Thoracic aorta (tissue), 2 donors: ENCODE measurements around the gene PKNOX2. TPM values are rescaled to one million over a fixed set of nuclear protein-coding genes. Genes with fewer than 3 reads are reported as not detected.

ENCODE experiments used
- ATAC-seq: fragments of 150-250 bp; one replicate; pipeline ENCODE4 v1.8.0; 2017; ENCODE audit warnings: low read depth; ENCODE audit not compliant: insufficient number of reproducible peaks, low FRiP score
- DNase-seq: peaks from one replicate; pipeline ENCODE4 v3.0.0-alpha.2; 2020; ENCODE audit warnings: low spot score
- H3K27ac ChIP-seq, 2 donors: fragments of 200-600 bp; sonication (generic); 1 replicate in 1 of 2; 2 replicates in 1 of 2; pipeline ENCODE4 v1.5.1; 2016; ENCODE audit warnings: mild to moderate bottlenecking in 2 of 2, moderate library complexity in 2 of 2
- H3K27me3 ChIP-seq: fragments of 200-600 bp; sonication (generic); replicated peaks from 2 replicates; pipeline ENCODE4 v1.6.0; 2016; ENCODE audit warnings: mild to moderate bottlenecking; ENCODE audit not compliant: insufficient read depth
- H3K36me3 ChIP-seq: fragments of 200-600 bp; sonication (generic); one replicate; pipeline ENCODE4 v1.5.1; 2016
- H3K4me1 ChIP-seq, 2 donors: fragments of 200-600 bp; sonication (generic); 1 replicate in 1 of 2; 2 replicates in 1 of 2; pipeline versions ENCODE4 v1.5.1 to v1.6.0; 2016; ENCODE audit warnings: low read depth in 2 of 2, mild to moderate bottlenecking in 1 of 2; ENCODE audit not compliant: control insufficient read depth in 1 of 2
- H3K4me3 ChIP-seq: fragments of 200-600 bp; sonication (generic); 2 replicates; pipeline ENCODE4 v1.5.1; 2016; ENCODE audit warnings: mild to moderate bottlenecking
- H3K9me3 ChIP-seq: fragments of 200-600 bp; sonication (generic); 2 replicates; pipeline ENCODE4 v1.5.1; 2016
- CTCF ChIP-seq: fragments of 200-600 bp; sonication (generic); IDR thresholded peaks from one replicate; pipeline ENCODE4 v1.5.1; 2019; ENCODE audit warnings: antibody characterized with exemption
- total RNA-seq, 2 donors: library from RNA; depleted of rRNA; stranded (reverse); fragments of >200 nt; gene quantifications; one replicate each; pipeline versions ENCODE4 v1.1.0 to v1.2.3, GENCODE V29; 2016

PKNOX2 gene
- total RNA-seq, 2 donors from 2014 or later, result 1.4 to 9.2 TPM

- Histone ChIP-seq H3K9me3 (no peaks in the 10 kb centered on the region), H3K4me3 (no peak overlapping the region), H3K27ac (no peak overlapping the region), H3K27me3 (no peaks in the 10 kb centered on the region), H3K4me1 (peaks cover 4 to 25% of the 10 kb centered on the region in 2 donors), H3K36me3 (no peaks in the 10 kb centered on the region)
- DNase-seq (no peak), ATAC-seq (no peak)
- no peak for TF ChIP-seq CTCF
Measured at GRCh38 chr11:125344846-125345420, 180.4 kb downstream of the PKNOX2 start.

- peak overlapping the region; percentile 1 to 48 for H3K27ac ChIP-seq
- peaks cover 4 to 25% of the 10 kb centered on the region in 2 donors for H3K4me1 ChIP-seq
Measured at GRCh38 chr11:125345421-125346178, 181.0 kb downstream of the PKNOX2 start.

GRCh38 chr11:125346179-125346530 is 181.6 kb downstream of the PKNOX2 start:
- no peak overlapping the region for H3K4me3 ChIP-seq
- no peak for TF ChIP-seq CTCF
- H3K27ac ChIP-seq, result peak overlapping the region; percentile 1 to 48
- H3K36me3 ChIP-seq, result no peaks in the 10 kb centered on the region
- H3K9me3 ChIP-seq, result no peaks in the 10 kb centered on the region
- peaks cover 4 to 25% of the 10 kb centered on the region in 2 donors for H3K4me1 ChIP-seq
- DNase-seq (no peak), ATAC-seq (peak; percentile 7)
- no peaks in the 10 kb centered on the region for H3K27me3 ChIP-seq

More at GRCh38 chr11:125345421-125346178, 181.0 kb downstream of the PKNOX2 start:
- DNase-seq (peak; percentile 50), ATAC-seq (peak; percentile 84)
- H3K36me3 ChIP-seq, result no peaks in the 10 kb centered on the region
- H3K27me3 ChIP-seq, result no peaks in the 10 kb centered on the region
- H3K9me3 ChIP-seq, result no peaks in the 10 kb centered on the region
- TF ChIP-seq CTCF, result peak; percentile 85
- H3K4me3 ChIP-seq, result no peak overlapping the region

- peak overlapping the region; percentile 1 to 48 for H3K27ac ChIP-seq
- H3K36me3 ChIP-seq, result no peaks in the 10 kb centered on the region
- DNase-seq (no peak), ATAC-seq (no peak)
- H3K4me3 ChIP-seq, result no peak overlapping the region
- TF ChIP-seq CTCF, result no peak
- peaks cover 4 to 25% of the 10 kb centered on the region in 2 donors for H3K4me1 ChIP-seq
- H3K27me3 ChIP-seq, result no peaks in the 10 kb centered on the region
- H3K9me3 ChIP-seq, result no peaks in the 10 kb centered on the region
Measured at GRCh38 chr11:125346565-125347260, 182.2 kb downstream of the PKNOX2 start.

GRCh38 chr11:125347261-125347585 is 182.7 kb downstream of the PKNOX2 start:
- no peak overlapping the region for H3K27ac ChIP-seq

More at GRCh38 chr11:125347261-125347585, 182.7 kb downstream of the PKNOX2 start:
- no peak for ATAC-seq
- TF ChIP-seq CTCF, result no peak
- no peaks in the 10 kb centered on the region for H3K27me3 ChIP-seq
- no peak overlapping the region for H3K4me3 ChIP-seq
- no peak for DNase-seq
- H3K4me1 ChIP-seq, result peaks cover 4 to 25% of the 10 kb centered on the region in 2 donors
- H3K36me3 ChIP-seq, result no peaks in the 10 kb centered on the region
- no peaks in the 10 kb centered on the region for H3K9me3 ChIP-seq
